Chondrocyte (in vitro differentiated cells): ENCODE data around the gene RET. TPM values are rescaled to one million over a fixed set of nuclear protein-coding genes. Genes with fewer than 3 reads are reported as not detected.

ENCODE experiments used
- DNase-seq: peaks from one replicate; pipeline ENCODE4 v3.0.0; 2021; ENCODE audit warnings: mixed read lengths, low spot score
- H3K27ac Mint-ChIP-seq: one replicate; pipeline ENCODE4 v1.8.0; 2021; ENCODE audit warnings: mild to moderate bottlenecking, moderate library complexity, mixed read lengths; ENCODE audit not compliant: unreplicated experiment
- H3K27me3 Mint-ChIP-seq: 2 replicates; pipeline ENCODE4 v1.8.0; 2021; ENCODE audit warnings: low read depth, mixed read lengths
- H3K36me3 Mint-ChIP-seq: 2 replicates; pipeline ENCODE4 v1.8.0; 2021; ENCODE audit warnings: low read depth, mixed read lengths
- H3K4me1 Mint-ChIP-seq: 2 replicates; pipeline ENCODE4 v1.8.0; 2021; ENCODE audit warnings: low read depth, mild to moderate bottlenecking, mixed read lengths
- H3K4me3 Mint-ChIP-seq: one replicate; pipeline ENCODE4 v1.8.0; 2021; ENCODE audit warnings: mild to moderate bottlenecking, moderate library complexity, mixed read lengths; ENCODE audit not compliant: unreplicated experiment
- H3K9me3 Mint-ChIP-seq: 2 replicates; pipeline ENCODE4 v1.8.0; 2021; ENCODE audit warnings: low read depth, mixed read lengths
- total RNA-seq: library from RNA; stranded (reverse); gene quantifications from 3 replicates; pipeline ENCODE4 v1.2.1, GENCODE V29; 2021
- TF ChIP-seq, protein P1 (sequence below): fragments of 200-600 bp; sonication (generic); IDR thresholded peaks from 2 replicates; pipeline ENCODE4 v1.5.0; 2021; ENCODE audit warnings: antibody characterized with exemption, mild to moderate bottlenecking, moderate library complexity

The RET gene
- total RNA-seq, 1 donor from 2014 or later: 0.12 TPM

DNA sequence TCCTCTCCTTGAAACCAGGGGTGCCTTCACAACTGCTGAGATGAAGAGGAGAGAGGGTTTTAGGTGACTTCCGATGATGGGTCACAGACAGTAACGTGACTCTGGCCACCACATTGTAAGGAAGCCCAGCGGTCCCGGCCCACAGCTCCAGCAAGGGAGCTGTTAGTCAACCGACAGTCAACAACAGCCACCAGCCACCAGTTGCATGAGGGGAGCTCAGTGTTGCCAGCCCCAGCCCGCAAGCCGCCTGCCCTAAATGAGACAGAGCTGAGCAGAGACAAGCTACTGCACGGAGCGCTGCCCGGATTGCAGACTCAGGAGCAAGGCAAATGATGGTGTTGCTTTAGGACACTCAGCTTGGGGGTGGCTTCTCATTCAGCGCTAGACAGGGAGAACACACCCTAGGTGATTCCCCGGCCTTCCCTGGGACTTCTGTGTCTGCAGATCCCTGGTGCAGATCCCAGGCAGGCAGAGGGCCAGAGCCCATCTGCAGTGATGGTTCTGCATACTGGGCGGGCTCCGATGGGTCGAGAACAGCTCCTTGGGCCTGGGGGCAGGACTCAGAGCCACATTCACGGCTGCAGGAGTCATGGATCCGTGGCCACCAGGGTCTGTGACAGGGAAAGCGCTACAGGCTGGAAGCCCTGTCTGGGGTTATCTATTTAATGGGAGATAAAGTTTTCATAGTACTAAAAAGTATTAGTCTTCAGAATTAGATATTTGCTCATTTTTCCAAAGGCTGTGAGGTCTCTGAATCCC is 14.3 kb upstream of the RET start:
- Mint-ChIP-seq H3K27ac (no peak overlapping the region), H3K4me1 (no peaks in the 10 kb centered on the region), H3K4me3 (no peak overlapping the region), H3K27me3 (peaks cover 21% of the 10 kb centered on the region), H3K36me3 (no peaks in the 10 kb centered on the region), H3K9me3 (no peaks in the 10 kb centered on the region)
- no peak for DNase-seq
- TF ChIP-seq, protein P1, sequence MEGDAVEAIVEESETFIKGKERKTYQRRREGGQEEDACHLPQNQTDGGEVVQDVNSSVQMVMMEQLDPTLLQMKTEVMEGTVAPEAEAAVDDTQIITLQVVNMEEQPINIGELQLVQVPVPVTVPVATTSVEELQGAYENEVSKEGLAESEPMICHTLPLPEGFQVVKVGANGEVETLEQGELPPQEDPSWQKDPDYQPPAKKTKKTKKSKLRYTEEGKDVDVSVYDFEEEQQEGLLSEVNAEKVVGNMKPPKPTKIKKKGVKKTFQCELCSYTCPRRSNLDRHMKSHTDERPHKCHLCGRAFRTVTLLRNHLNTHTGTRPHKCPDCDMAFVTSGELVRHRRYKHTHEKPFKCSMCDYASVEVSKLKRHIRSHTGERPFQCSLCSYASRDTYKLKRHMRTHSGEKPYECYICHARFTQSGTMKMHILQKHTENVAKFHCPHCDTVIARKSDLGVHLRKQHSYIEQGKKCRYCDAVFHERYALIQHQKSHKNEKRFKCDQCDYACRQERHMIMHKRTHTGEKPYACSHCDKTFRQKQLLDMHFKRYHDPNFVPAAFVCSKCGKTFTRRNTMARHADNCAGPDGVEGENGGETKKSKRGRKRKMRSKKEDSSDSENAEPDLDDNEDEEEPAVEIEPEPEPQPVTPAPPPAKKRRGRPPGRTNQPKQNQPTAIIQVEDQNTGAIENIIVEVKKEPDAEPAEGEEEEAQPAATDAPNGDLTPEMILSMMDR: no peak

DNA sequence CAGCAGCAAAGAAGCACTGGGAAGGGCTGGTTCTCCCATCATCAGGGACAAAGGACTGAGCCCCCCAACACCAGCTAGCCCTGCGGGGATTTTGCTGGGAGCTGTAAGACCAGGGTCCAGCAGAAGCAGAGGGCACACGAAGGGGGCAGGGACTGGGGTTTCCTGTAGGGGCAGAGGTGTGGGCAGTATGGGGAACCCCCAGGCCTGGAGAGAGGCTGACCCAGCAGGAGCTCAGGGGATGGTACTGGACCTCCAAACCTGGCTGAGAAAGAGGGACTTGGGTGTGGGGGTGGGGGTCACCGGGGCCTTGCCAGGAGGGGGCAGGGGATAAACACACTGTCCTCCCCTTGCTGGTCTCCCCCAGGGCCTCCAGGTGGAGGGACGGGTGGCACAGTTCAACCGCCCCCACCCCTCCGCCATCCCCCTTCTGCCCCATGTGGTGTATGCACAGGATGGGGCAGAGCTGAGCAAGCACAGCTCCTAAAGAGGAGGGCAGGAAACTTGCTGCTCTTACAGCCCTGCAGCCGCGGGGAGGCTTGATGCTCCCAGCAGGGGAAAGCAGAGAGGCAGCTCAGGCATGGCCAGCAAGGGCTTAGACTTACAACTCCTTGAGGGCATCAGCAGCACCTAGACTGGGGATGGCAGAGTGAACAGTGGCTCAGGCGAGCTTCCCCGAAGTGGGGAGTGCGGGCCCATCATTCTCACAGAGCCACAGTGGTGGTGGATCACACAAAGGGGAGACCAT is 12.4 kb upstream of the RET start:
- H3K9me3 Mint-ChIP-seq: no peaks in the 10 kb centered on the region
- no peak overlapping the region for H3K4me3 Mint-ChIP-seq
- no peak for DNase-seq
- no peaks in the 10 kb centered on the region for H3K4me1 Mint-ChIP-seq
- H3K27me3 Mint-ChIP-seq: peaks cover 9% of the 10 kb centered on the region
- TF ChIP-seq, protein P1: no peak
- no peaks in the 10 kb centered on the region for H3K36me3 Mint-ChIP-seq
- H3K27ac Mint-ChIP-seq: no peak overlapping the region

DNA sequence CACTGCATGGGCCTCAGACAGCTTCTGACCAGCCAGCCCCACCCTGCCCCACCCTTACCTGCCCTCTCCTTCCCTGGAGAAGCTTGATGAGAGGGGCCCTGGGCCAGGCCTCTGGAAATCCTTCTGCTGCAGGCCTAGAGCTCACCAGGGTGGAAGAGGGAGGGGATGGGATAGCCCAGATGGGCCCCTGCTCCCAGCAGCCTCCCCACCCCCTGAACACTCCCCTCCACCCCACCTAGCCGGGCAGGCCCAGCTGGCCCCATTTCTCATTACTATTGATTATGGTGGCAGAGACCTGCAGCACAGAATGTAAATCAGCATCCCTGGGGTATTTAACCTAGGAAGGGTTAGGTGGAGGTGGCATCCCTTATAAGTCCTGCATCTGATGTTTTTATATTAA is 11.6 kb upstream of the RET start:
- DNase-seq: no peak
- Mint-ChIP-seq H3K36me3 (no peaks in the 10 kb centered on the region), H3K9me3 (no peaks in the 10 kb centered on the region), H3K27ac (no peak overlapping the region), H3K27me3 (peaks cover 8% of the 10 kb centered on the region), H3K4me1 (no peaks in the 10 kb centered on the region), H3K4me3 (no peak overlapping the region)
- TF ChIP-seq, protein P1: no peak

DNA sequence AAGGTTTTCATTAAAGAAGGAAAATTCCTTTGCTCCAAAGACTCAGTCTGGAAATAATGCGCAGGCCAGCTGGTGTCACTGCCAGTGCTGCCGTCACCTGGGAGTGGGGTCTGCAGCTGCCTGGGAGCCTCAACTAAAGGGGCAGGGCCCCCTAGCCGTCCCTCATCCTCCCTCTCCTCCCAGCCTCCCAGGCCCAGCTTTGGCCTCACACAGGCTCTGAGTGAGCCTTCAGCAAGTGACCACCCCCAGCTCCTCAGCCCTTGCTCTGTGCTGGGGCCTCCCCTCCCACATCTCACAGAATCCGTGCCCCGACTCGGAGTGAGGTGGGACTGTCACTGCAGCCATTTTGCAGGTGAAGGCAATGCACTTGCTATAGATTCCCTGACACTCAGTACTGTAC is 11.1 kb upstream of the RET start:
- Mint-ChIP-seq H3K27me3 (peaks cover 8% of the 10 kb centered on the region), H3K4me3 (no peak overlapping the region), H3K27ac (no peak overlapping the region), H3K9me3 (no peaks in the 10 kb centered on the region), H3K36me3 (no peaks in the 10 kb centered on the region), H3K4me1 (no peaks in the 10 kb centered on the region)
- TF ChIP-seq, protein P1: no peak
- DNase-seq: no peak

DNA sequence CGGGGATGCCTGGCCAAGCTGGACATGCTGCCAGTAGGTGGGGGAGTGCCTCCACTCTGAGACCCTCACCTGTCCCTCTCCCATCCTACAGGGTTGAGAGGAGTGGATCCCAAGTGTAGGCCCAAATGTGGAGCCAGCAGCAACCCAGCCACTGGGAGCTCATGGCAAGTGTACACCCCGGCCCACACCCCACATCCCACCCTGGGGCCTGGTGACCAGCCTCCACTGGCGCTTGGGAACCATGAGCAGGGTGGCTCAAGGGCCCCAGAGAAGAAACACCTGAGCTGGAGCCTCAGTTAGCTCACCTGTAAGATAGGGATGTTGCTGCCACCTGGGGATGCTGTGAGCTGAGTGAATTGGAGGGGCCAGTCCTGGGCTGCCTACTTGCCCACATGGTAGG is 10.4 kb upstream of the RET start:
- Mint-ChIP-seq H3K4me3 (no peak overlapping the region), H3K36me3 (no peaks in the 10 kb centered on the region), H3K27me3 (peaks cover 14% of the 10 kb centered on the region), H3K9me3 (no peaks in the 10 kb centered on the region), H3K27ac (no peak overlapping the region), H3K4me1 (no peaks in the 10 kb centered on the region)
- TF ChIP-seq, protein P1: no peak
- peak; percentile 29 for DNase-seq
